ENCODE measurements around the gene SAXO2.
"Not testable (repeated sequence)": the region's sequence is repeated elsewhere in the genome, so short reads cannot be mapped to it uniquely, and the experiment has no call there.

SAXO2 gene

DNA sequence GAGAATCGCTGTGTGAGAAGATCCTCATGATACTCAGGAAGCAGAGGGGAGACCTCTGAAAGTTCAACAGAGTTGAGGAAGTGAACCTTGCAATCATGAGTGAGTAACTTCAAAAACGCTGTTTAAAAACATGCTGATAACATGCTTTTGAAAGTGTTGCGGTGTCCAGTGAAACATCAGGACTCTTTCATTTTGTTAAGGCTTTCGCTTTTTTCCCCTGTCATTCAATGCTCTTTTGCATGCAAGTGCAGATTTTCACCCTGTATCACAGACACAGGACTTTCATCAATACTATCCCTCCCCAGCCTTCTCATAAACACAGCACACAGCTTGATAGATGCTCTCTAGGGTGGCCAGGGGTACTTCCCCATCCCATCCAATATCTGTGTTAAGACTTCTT lies 23.9 kb downstream of the SAXO2 start:
- DNase-seq (ENCODE audit: low spot score): not testable (repeated sequence)

GRCh38 chr15:82288202-82288601 lies 25.6 kb downstream of the SAXO2 start:
- not testable (repeated sequence) for DNase-seq (ENCODE audit: low spot score)

DNA sequence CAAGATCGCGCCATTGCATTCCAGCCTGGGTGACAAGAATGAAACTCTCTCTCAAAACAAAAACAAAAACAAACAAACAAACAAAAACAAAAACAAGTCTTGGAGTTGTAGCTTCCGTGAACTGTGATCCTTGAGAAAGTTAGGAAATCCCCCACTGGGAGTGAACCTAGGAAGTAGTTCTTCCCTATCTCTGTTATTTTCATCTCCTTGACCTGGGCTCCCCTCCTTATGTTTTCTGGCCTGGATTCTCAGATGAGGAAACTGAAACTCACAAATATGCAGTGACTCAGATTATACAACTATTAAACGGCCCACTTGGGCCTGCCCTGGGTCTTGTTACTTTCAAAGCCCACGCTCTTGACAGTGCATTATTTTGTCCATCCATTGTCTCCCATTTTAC lies 29.7 kb downstream of the SAXO2 start:
- no peak for DNase-seq (ENCODE audit: low spot score)

GRCh38 chr15:82294061-82294690 lies 31.6 kb downstream of the SAXO2 start:
- DNase-seq (ENCODE audit: low spot score): no peak

GRCh38 chr15:82297546-82297945 lies 34.9 kb downstream of the SAXO2 start:
- no peak for DNase-seq (ENCODE audit: low spot score)

DNA sequence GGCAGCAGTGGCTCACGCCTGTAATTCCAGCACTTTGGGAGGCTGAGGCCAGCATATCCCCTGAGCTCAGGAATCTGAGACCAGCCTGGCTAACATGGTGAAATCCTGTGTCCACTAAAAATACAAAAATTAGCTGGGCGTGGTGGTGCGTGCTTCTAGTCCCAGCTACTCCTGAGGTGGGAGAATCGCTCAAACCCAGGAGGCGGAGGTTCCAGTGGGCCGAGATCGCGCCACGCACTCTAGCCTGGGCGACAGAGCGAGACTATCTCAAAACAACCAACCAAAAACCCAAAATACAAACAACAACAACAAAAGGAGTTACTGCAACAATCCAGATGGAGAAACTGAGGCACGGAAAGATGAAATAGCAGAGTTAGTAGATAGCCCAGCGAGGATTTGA lies 35.4 kb downstream of the SAXO2 start:
- DNase-seq (ENCODE audit: low spot score): no peak

GRCh38 chr15:82298520-82298919 lies 35.9 kb downstream of the SAXO2 start:
- DNase-seq (ENCODE audit: low spot score): peak; percentile 33

DNA sequence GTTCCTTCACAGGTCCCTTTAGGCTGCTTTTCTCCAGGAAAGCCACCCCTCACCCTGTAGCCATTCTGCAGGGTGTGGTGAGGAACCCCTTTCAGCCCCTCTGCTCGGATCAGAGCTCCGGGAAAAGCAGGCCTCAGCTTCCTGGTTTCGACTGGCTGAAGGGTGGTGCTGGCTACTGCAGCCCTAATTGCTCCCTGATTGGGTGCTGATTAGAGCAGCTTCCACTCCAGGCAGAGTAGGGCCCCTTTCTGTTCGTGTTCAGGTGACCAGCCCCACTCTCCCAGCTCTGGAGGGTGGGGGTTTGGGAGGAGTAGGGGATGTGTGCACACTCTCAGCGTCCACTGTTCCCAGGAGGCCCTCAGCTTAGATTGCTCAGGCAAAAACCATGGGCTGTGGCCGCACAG lies 36.9 kb downstream of the SAXO2 start:
- DNase-seq (ENCODE audit: low spot score): not testable (repeated sequence)

GRCh38 chr15:82300326-82300725 lies 37.7 kb downstream of the SAXO2 start:
- DNase-seq (ENCODE audit: low spot score): not testable (repeated sequence)

GRCh38 chr15:82300883-82301282 lies 38.3 kb downstream of the SAXO2 start:
- DNase-seq (ENCODE audit: low spot score): no peak

- DNase-seq (ENCODE audit: low spot score): no peak
These were observed 38.8 kb downstream of the SAXO2 start for GRCh38 chr15:82301296-82302016.

GRCh38 chr15:82303956-82304777 lies 41.5 kb downstream of the SAXO2 start:
- no peak for DNase-seq (ENCODE audit: low spot score)

- DNase-seq (ENCODE audit: low spot score): no peak
These were observed 42.1 kb downstream of the SAXO2 start for GRCh38 chr15:82304778-82305090.

DNA sequence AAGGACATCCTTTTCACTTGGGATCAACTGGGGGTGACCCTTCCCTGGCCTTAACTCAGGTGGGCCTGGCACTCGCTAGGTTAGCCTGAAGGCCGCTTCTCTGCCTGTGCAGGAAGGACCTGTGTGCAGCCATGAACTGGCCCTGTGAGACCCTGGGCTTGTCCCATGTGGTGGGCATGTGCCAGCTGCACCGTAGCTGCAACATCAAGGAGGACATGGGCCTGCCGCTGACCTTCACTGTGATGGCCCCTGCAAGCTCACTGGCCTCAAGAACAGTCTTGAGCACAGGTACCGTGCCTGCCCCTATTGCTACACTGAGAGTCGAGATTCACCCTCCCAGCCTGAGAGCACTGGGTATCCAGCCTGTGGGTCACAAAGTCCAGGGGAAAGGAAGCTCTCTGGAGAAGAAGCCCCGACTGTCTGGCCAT lies 43.0 kb downstream of the SAXO2 start:
- DNase-seq (ENCODE audit: low spot score): no peak

DNA sequence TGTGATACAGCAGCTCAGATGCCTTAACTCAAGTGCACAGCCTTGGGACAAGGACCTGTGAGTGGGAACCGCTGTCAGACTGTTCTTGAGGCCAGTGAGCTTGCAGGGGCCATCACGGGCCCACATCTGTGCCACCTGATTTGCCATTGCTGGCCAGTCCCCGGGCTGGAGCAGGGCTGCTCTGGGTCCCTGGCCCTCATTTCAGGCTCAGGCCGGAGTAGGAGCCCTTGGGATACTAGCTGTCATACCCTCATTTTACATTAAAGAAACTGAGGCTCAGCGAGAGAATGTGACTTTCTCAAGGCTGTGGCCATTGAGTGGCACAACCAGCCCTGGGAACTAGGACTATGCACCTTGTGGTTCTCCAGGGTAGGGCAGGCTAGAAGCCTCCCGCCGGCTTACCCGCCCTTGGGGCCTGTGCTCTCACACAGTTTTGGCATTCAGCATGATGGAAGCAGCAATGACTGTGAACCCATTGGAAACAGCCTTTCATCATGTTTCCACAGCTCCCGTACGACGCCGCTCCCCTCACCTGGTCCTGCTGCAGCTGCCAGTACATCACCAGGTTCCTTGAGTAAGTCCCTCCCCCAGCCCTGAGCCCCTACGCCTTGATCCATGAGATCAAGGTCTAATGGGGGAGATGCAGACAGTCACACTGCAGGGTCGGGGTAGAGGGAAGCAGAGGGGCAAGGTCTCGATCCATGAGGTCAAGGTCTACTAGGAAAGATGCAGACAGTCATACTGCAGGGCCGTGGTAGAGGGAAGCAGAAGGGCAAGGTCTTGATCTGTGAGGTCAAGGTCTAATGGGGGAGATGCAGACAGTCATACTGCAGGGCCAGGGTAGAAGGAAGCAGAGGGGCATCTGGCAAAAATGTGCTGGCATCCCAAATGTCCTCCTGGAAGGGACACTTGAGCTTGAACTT lies 44.4 kb downstream of the SAXO2 start:
- no peak for DNase-seq (ENCODE audit: low spot score)

- DNase-seq (ENCODE audit: low spot score): no peak
These were observed 45.1 kb downstream of the SAXO2 start for GRCh38 chr15:82307714-82308081.

DNA sequence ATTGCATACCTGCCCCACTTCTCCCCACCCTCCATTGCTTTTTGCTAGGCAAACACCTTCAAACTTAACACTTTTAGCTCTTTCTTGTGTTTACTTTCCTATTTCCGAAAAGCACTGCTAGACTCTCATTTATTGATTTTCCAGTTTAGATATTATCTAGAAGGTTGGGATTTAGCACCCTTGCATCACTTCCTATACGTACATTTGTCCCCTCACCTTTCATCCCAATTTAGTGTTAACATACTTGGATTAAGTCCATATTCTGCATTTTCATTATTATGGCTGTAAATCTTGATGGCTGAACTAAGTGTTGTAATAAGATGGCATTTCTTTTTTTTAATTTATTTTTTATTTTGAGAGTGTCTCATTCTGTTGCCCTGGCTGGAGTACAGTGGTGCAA lies 47.2 kb downstream of the SAXO2 start:
- no peak for DNase-seq (ENCODE audit: low spot score)

DNA sequence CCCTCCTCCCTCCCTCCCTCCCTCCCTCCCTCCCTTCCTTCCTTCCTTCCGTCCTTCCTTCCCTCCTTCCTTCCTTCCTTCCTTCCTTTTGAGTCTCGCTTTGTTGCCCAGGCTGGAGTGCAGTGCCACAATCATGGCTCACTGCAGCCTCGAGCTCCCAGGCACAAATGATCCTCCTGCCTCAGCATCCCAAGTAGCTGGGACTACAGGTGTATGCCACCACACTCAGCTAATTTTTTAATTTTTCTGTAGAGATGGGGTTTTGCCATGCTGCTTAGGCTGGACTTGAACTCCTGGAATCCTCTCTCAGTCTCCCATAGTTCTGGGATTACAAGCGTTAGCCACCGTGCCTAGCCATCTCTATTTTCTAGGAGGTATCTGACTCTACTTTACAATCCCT lies 48.7 kb downstream of the SAXO2 start:
- DNase-seq (ENCODE audit: low spot score): not testable (repeated sequence)

GRCh38 chr15:82312586-82313349 lies 50.1 kb downstream of the SAXO2 start:
- peak; percentile 26 for DNase-seq (ENCODE audit: low spot score)

DNA sequence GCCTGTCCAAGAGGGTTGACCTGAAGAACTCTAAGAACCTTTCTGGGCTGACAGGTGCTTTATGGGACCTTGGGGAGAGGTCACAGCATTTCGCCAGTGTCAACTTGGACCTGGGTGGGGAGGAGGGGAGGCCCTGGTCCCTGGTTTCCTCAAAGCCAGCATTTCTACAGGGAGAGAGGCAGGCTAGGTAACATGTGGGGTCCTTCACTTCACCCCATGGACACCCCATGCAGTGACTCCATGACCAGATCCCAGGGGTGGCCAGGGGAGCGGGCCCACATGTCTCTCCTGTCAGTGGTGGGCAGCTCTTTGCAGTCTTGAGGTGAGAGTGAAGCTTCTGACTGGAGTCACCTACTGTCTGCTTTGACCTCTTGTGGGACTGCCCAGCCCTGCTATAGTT lies 50.8 kb downstream of the SAXO2 start:
- no peak for DNase-seq (ENCODE audit: low spot score)

Data from Ammon's horn (tissue), 1 donor.